GM18526 (cell line): Measurements from ENCODE around the gene MYO18B.

Experiments used
- POLR2A ChIP-seq: IDR thresholded peaks from 3 replicates; pipeline ENCODE4 v1.6.1; 2011; ENCODE audit not compliant: insufficient read length; ENCODE audit errors: extremely low read depth

MYO18B gene

GRCh38 chr22:25775531-25775930 is 33.5 kb downstream of the MYO18B start:
- no peak for TF ChIP-seq POLR2A

GRCh38 chr22:25777411-25777810 is 35.4 kb downstream of the MYO18B start:
- no peak for TF ChIP-seq POLR2A

GRCh38 chr22:25777870-25778269 is 35.9 kb downstream of the MYO18B start:
- no peak for TF ChIP-seq POLR2A

GRCh38 chr22:25779426-25779825 is 37.4 kb downstream of the MYO18B start:
- TF ChIP-seq POLR2A: no peak

- no peak for TF ChIP-seq POLR2A
Measured at GRCh38 chr22:25779890-25780289, 37.9 kb downstream of the MYO18B start.

- no peak for TF ChIP-seq POLR2A
Measured at GRCh38 chr22:25780673-25781072, 38.7 kb downstream of the MYO18B start.

GRCh38 chr22:25781801-25782200 is 39.8 kb downstream of the MYO18B start:
- no peak for TF ChIP-seq POLR2A

- no peak for TF ChIP-seq POLR2A
Measured at GRCh38 chr22:25782831-25783230, 40.8 kb downstream of the MYO18B start.

- no peak for TF ChIP-seq POLR2A
Measured at GRCh38 chr22:25783856-25784255, 41.9 kb downstream of the MYO18B start.

- no peak for TF ChIP-seq POLR2A
Measured at GRCh38 chr22:25786165-25786564, 44.2 kb downstream of the MYO18B start.

- TF ChIP-seq POLR2A: no peak
Measured at GRCh38 chr22:25791556-25791955, 49.6 kb downstream of the MYO18B start.

- TF ChIP-seq POLR2A: no peak
Measured at GRCh38 chr22:25795478-25795877, 53.5 kb downstream of the MYO18B start.

- no peak for TF ChIP-seq POLR2A
Measured at GRCh38 chr22:25797498-25798290, 55.7 kb downstream of the MYO18B start.

- no peak for TF ChIP-seq POLR2A
Measured at GRCh38 chr22:25800766-25801165, 58.8 kb downstream of the MYO18B start.

- no peak for TF ChIP-seq POLR2A
Measured at GRCh38 chr22:25802018-25802417, 60.0 kb downstream of the MYO18B start.

- no peak for TF ChIP-seq POLR2A
Measured at GRCh38 chr22:25804676-25805075, 62.7 kb downstream of the MYO18B start.

GRCh38 chr22:25806579-25806978 is 64.6 kb downstream of the MYO18B start:
- TF ChIP-seq POLR2A: no peak
